ENCODE measurements around the gene SAA1. TPM values are rescaled to one million over a fixed set of nuclear protein-coding genes. Genes with fewer than 3 reads are reported as not detected.
"Not testable (repeated sequence)": the region's sequence is repeated elsewhere in the genome, so short reads cannot be mapped to it uniquely, and the experiment has no call there.

The SAA1 gene
- total RNA-seq, 2 experiments from 2014 or later = not detected

DNA sequence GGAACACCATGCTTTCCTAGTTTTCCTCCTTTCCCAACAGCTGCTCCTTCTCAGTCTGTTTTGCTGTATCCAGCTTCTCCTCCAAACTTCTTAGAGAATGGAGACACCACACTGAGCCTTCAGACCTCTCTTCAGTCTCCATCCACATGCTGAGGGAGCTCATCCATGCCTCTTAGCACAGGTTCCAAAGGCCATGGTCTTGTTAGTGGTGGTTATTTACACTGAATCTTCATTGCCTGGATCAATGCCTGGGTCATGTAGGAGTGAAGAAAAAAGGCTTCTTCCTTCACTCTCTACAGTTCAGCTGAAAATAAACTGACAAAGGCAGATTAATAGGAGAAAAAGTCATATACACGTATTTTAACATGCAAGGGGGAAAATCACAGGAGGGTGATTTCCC is 26.4 kb upstream of the SAA1 start:
- no peaks in the 10 kb centered on the region for H3K36me3 Mint-ChIP-seq (ENCODE audit: low read depth)
- H3K9me3 Mint-ChIP-seq (ENCODE audit: low read depth) = no peaks in the 10 kb centered on the region
- CTCF ChIA-PET = interaction anchor here (0.6 to 0.8 kb wide), 2 partner anchors 34 to 77 kb away, joined by 3 to 4 read pairs; no protein-coding TSS in a partner anchor
- intact Hi-C loops (cut with DNase I, micrococcal nuclease) = loop anchor here (5.0 to 10.0 kb wide), 4 partner anchors 155 to 495 kb away; partner anchors contain the start of genes LDHA (in 1 of the 2) and TSG101 (in 1 of the 2)
- no peak overlapping the region for H3K27ac Mint-ChIP-seq
- peaks cover 19% of the 10 kb centered on the region for H3K27me3 Mint-ChIP-seq
- no peaks in the 10 kb centered on the region for H3K4me1 Mint-ChIP-seq
- POLR2A ChIA-PET = no interaction called here
- DNase-seq (no peak), ATAC-seq (no peak)
- no peak overlapping the region for H3K4me3 Mint-ChIP-seq

GRCh38 chr11:18243783-18244362 is 22.2 kb upstream of the SAA1 start:
- CTCF ChIA-PET = interaction anchor here (0.6 to 2.4 kb wide), 51 partner anchors 9 to 521 kb away, joined by 3 to 29 read pairs (median 4); partner anchors contain the start of genes GTF2H1, HPS5, IGSF22 and LDHA
- ATAC-seq = no peak
- intact Hi-C loops (cut with DNase I, micrococcal nuclease) = loop anchor here (1.0 to 10.0 kb wide), 9 partner anchors 79 to 520 kb away; partner anchors contain the start of genes TSG101 (in 2 of the 2), GTF2H1 (in 1 of the 2), HPS5 (in 1 of the 2) and LDHA (in 1 of the 2)
- Mint-ChIP-seq H3K9me3 (ENCODE audit: low read depth) (no peaks in the 10 kb centered on the region), H3K27ac (no peak overlapping the region), H3K4me1 (peaks cover 11% of the 10 kb centered on the region), H3K27me3 (peaks cover 7% of the 10 kb centered on the region), H3K36me3 (ENCODE audit: low read depth) (no peaks in the 10 kb centered on the region), H3K4me3 (no peak overlapping the region)
- POLR2A ChIA-PET = no interaction called here
- peak; percentile 77 for DNase-seq

DNA sequence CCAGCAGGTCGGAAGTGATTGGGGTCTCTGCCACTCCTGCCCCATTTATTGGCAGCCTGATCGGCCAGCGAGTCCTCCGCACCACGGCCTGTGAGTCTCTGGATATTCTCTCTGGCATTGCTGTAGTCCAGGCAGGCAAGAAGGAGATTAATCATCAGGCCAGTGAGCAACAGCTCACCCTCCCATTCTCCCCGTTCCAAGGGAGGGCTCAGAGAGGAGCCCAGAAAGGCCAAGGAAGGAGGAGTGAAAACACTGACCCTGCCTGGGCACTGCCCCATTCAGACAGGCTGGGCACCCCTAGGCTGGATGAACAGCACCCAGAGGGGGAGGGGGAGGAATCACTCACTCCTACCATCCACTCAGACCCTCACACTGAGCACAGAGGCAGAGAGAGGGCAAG is 20.7 kb upstream of the SAA1 start:
- H3K36me3 Mint-ChIP-seq (ENCODE audit: low read depth) = no peaks in the 10 kb centered on the region
- H3K4me3 Mint-ChIP-seq = no peak overlapping the region
- POLR2A ChIA-PET = no interaction called here
- no peak overlapping the region for H3K27ac Mint-ChIP-seq
- H3K4me1 Mint-ChIP-seq = peaks cover 11% of the 10 kb centered on the region
- CTCF ChIA-PET = interaction anchor here (0.5 to 2.4 kb wide), 3 partner anchors 56 to 499 kb away, joined by 3 to 12 read pairs (median 3); partner anchors contain the start of gene TSG101
- ATAC-seq = no peak
- no peaks in the 10 kb centered on the region for H3K27me3 Mint-ChIP-seq
- no peaks in the 10 kb centered on the region for H3K9me3 Mint-ChIP-seq (ENCODE audit: low read depth)
- no peak for DNase-seq
- intact Hi-C loops (cut with DNase I, micrococcal nuclease) = loop anchor here (2.0 to 10.0 kb wide), 6 partner anchors 77 to 489 kb away; partner anchors contain the start of genes TSG101 (in 2 of the 2), GTF2H1 (in 1 of the 2), HPS5 (in 1 of the 2) and LDHA (in 1 of the 2)

DNA sequence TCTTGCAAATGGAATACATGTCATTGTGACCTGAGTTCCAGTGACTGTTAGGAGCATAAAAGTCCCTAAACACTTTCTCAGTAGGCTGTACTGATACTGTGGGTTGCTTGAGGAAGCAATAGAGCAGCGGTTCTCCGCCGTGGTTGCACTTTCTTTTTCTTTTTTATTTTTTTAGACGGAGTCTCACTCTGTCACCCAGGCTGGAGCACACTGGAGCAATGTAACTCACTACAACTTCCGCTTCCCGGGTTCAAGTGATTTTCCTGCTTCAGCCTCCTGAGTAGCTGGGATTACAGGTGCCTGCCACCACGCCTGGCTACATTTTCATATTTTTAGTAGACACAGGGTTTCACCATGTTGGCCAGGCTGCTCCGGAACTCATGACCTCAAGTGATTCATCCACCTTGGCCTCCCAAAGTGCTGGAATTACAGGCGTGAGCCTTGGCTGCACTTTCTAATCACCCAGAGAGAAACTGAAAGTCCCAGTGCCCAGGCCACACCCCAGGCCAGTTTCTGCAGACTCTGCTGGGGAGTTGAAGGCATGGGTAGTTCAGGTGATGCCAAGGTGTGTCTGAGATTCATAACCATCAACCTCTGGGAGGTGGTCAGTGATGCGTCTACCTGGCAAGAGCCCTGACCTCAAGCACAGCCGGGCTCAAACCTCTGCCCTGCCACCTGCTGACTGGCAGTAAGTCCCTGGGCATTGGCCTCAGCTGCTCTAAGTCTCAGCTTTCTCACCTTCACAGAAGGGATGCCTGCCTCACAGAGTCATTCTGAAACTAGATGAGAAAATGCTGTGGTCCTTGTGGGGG is 19.5 kb upstream of the SAA1 start:
- intact Hi-C loops (cut with DNase I, micrococcal nuclease) = loop anchor here (1.0 to 10.0 kb wide), 5 partner anchors 22 to 488 kb away; partner anchors contain the start of genes LDHA (in 1 of the 2) and TSG101 (in 1 of the 2)
- DNase-seq = peak; percentile 43
- POLR2A ChIA-PET = interaction anchor here (0.6 kb wide), 1 partner anchor 387 kb away, joined by 4 read pairs; no protein-coding TSS in a partner anchor
- peak overlapping the region; percentile 74 for H3K27ac Mint-ChIP-seq
- peaks cover 11% of the 10 kb centered on the region for H3K4me1 Mint-ChIP-seq
- not testable (repeated sequence) for H3K36me3 Mint-ChIP-seq (ENCODE audit: low read depth); H3K27me3 Mint-ChIP-seq; H3K9me3 Mint-ChIP-seq (ENCODE audit: low read depth)
- peak overlapping the region; percentile 56 for H3K4me3 Mint-ChIP-seq
- ATAC-seq = peak; percentile 79
- CTCF ChIA-PET = interaction anchor here (0.7 to 1.7 kb wide), 2 partner anchors 131 to 497 kb away, joined by 3 to 4 read pairs; no protein-coding TSS in a partner anchor

DNA sequence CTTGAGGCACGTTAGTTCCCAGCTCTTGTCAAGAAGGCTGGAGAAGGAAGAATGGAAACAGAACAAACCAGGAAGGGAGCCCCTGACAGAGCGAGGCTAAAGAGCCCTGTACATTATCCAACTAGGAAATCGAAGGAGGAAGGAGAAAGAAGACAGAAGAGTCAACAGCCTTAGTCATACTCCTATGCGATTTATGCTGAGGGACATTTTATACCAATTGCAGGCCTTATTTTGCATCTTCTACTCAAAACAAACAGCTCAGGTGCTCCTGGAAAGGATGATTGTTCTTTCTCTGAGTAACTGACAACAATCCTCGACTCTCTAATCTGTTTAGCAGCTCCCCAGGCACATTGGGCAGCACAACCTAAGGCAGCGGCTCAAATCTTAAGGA is 18.9 kb upstream of the SAA1 start:
- POLR2A ChIA-PET; H3K9me3 Mint-ChIP-seq (ENCODE audit: low read depth); DNase-seq; H3K27me3 Mint-ChIP-seq; H3K36me3 Mint-ChIP-seq (ENCODE audit: low read depth); H3K4me3 Mint-ChIP-seq: not testable (repeated sequence)
- Mint-ChIP-seq H3K4me1 (peaks cover 11% of the 10 kb centered on the region), H3K27ac (peak overlapping the region; percentile 74)
- intact Hi-C loops (cut with DNase I, micrococcal nuclease) = loop anchor here (2.0 to 10.0 kb wide), 4 partner anchors 22 to 488 kb away; partner anchors contain the start of genes LDHA (in 1 of the 2) and TSG101 (in 1 of the 2)
- CTCF ChIA-PET = interaction anchor here (1.7 kb wide), 1 partner anchor 131 kb away, joined by 4 read pairs; no protein-coding TSS in a partner anchor
- peak; percentile 43 for ATAC-seq

- peaks cover 11% of the 10 kb centered on the region for H3K4me1 Mint-ChIP-seq
- H3K27ac Mint-ChIP-seq = no peak within 1 kb of the TSS
- no peaks in the 10 kb centered on the region for H3K27me3 Mint-ChIP-seq
- ChIA-PET POLR2A (no interaction called here), CTCF (interaction anchor here (0.7 kb wide), 1 partner anchor 133 kb away, joined by 3 read pairs; no protein-coding TSS in a partner anchor)
- DNase-seq = no peak
- H3K9me3 Mint-ChIP-seq (ENCODE audit: low read depth) = no peaks in the 10 kb centered on the region
- H3K4me3 Mint-ChIP-seq = no peak within 1 kb of the TSS
- intact Hi-C loops (cut with DNase I, micrococcal nuclease) = loop anchor here (10.0 kb wide), 3 partner anchors 146 to 486 kb away; partner anchors contain the start of genes LDHA (in 1 of the 2) and TSG101 (in 1 of the 2)
- ATAC-seq = no peak
- no peaks in the 10 kb centered on the region for H3K36me3 Mint-ChIP-seq (ENCODE audit: low read depth)
These were observed 17.5 kb upstream of the SAA1 start, which contains the start of gene SAA2 for GRCh38 chr11:18248561-18248960. Gene SAA2, minus strand, starts transcription at chr11:18248668. Its CDS starts 657 bp downstream, at chr11:18248011.

GRCh38 chr11:18253233-18253632 is 12.8 kb upstream of the SAA1 start:
- Mint-ChIP-seq H3K4me3 (no peak overlapping the region), H3K9me3 (ENCODE audit: low read depth) (no peaks in the 10 kb centered on the region), H3K36me3 (ENCODE audit: low read depth) (no peaks in the 10 kb centered on the region), H3K27me3 (peaks cover 3% of the 10 kb centered on the region), H3K4me1 (no peaks in the 10 kb centered on the region), H3K27ac (no peak overlapping the region)
- CTCF ChIA-PET = interaction anchor here (1.3 kb wide), 1 partner anchor 9 kb away, joined by 5 read pairs; no protein-coding TSS in a partner anchor
- intact Hi-C loops (cut with DNase I, micrococcal nuclease) = no loop called here
- POLR2A ChIA-PET = interaction anchor here (0.6 kb wide), 1 partner anchor 428 kb away, joined by 4 read pairs; no protein-coding TSS in a partner anchor
- DNase-seq = no peak
- no peak for ATAC-seq

- DNase-seq = no peak
- H3K27me3 Mint-ChIP-seq = peaks cover 3% of the 10 kb centered on the region
- no peaks in the 10 kb centered on the region for H3K9me3 Mint-ChIP-seq (ENCODE audit: low read depth)
- intact Hi-C loops (cut with DNase I, micrococcal nuclease) = no loop called here
- POLR2A ChIA-PET = no interaction called here
- ATAC-seq = no peak
- CTCF ChIA-PET = no interaction called here
- no peaks in the 10 kb centered on the region for H3K4me1 Mint-ChIP-seq
- H3K4me3 Mint-ChIP-seq = no peak overlapping the region
- no peak overlapping the region for H3K27ac Mint-ChIP-seq
- no peaks in the 10 kb centered on the region for H3K36me3 Mint-ChIP-seq (ENCODE audit: low read depth)
These were observed 12.2 kb upstream of the SAA1 start for GRCh38 chr11:18253778-18254338.

GRCh38 chr11:18254781-18255361 is 11.2 kb upstream of the SAA1 start:
- H3K36me3 Mint-ChIP-seq (ENCODE audit: low read depth) = no peaks in the 10 kb centered on the region
- H3K4me1 Mint-ChIP-seq = no peaks in the 10 kb centered on the region
- peaks cover 3% of the 10 kb centered on the region for H3K27me3 Mint-ChIP-seq
- no peak overlapping the region for H3K27ac Mint-ChIP-seq
- H3K4me3 Mint-ChIP-seq = no peak overlapping the region
- intact Hi-C loops (cut with DNase I, micrococcal nuclease) = no loop called here
- POLR2A ChIA-PET = no interaction called here
- ATAC-seq = no peak
- DNase-seq = no peak
- H3K9me3 Mint-ChIP-seq (ENCODE audit: low read depth) = no peaks in the 10 kb centered on the region
- CTCF ChIA-PET = interaction anchor here (1.0 kb wide), 1 partner anchor 11 kb away, joined by 3 read pairs; no protein-coding TSS in a partner anchor

DNA sequence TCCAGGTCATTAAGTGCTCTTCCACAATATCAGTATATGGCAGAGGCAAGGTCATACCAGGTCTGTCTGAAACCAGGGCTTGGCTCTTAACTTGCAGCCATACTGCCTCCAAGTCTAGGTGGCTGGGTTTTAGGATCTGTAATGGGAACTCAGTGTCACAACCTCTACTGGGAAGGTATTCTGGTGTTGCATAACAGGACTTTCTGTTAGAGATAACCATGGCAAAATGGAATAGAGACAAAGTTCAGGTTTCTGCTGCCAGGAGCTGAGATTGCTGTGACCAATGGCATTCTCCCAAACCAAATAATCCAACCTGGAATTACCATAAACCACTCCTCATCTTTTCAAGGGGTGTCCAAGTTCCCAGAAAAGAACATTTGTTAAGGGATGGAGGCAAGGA is 6.8 kb upstream of the SAA1 start:
- DNase-seq = no peak
- Mint-ChIP-seq H3K4me1 (no peaks in the 10 kb centered on the region), H3K27me3 (peaks cover 3% of the 10 kb centered on the region), H3K4me3 (no peak overlapping the region), H3K9me3 (ENCODE audit: low read depth) (no peaks in the 10 kb centered on the region), H3K27ac (no peak overlapping the region), H3K36me3 (ENCODE audit: low read depth) (no peaks in the 10 kb centered on the region)
- ChIA-PET POLR2A (no interaction called here), CTCF (no interaction called here)
- no peak for ATAC-seq
- intact Hi-C loops (cut with DNase I, micrococcal nuclease) = no loop called here

DNA sequence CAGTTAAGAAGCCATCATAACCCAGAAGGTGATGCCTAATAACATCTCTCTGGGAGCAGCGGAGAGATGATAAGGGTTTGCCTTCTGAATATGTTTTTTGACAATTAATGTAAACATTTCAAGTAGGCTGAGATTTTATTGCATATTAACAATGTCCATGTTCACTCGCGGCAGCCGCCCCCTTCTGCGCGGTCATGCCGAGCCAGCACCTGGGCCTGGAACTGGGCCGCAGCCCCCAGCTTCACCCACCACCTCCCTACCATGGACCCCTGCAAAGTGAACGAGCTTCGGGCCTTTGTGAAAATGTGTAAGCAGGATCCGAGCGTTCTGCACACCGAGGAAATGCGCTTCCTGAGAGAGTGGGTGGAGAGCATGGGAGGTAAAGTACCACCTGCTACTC is 4.3 kb upstream of the SAA1 start:
- Mint-ChIP-seq H3K27ac (no peak overlapping the region), H3K9me3 (ENCODE audit: low read depth) (no peaks in the 10 kb centered on the region), H3K27me3 (peaks cover 2% of the 10 kb centered on the region), H3K4me1 (no peaks in the 10 kb centered on the region), H3K36me3 (ENCODE audit: low read depth) (no peaks in the 10 kb centered on the region), H3K4me3 (no peak overlapping the region)
- POLR2A ChIA-PET = no interaction called here
- ATAC-seq (no peak), DNase-seq (no peak)
- CTCF ChIA-PET = no interaction called here
- intact Hi-C loops (cut with DNase I, micrococcal nuclease) = no loop called here

Measured in activated CD4-positive, alpha-beta T cell treated with anti-CD3 and anti-CD28 coated beads for 36 hours (primary cell).